ENCODE results near the gene CLEC4G.

DNA sequence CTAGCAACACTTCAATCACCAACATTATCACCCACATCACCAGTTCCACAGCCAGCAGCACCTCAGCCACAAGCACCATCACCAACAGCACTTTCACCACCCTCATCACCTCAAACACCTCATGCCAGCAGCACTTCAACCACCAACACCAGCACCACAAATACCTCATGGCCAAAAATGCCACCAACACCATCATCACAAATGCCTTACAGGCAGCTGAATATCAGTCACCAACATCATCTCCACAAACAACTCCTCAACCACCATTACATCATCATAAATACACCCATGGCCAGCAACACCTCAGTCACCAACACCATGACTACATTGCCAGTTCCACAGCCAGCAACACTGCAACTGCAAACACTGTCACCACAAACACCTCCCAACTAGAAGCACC is 40.4 kb downstream of the CLEC4G start:
- TF ChIP-seq, protein P1, sequence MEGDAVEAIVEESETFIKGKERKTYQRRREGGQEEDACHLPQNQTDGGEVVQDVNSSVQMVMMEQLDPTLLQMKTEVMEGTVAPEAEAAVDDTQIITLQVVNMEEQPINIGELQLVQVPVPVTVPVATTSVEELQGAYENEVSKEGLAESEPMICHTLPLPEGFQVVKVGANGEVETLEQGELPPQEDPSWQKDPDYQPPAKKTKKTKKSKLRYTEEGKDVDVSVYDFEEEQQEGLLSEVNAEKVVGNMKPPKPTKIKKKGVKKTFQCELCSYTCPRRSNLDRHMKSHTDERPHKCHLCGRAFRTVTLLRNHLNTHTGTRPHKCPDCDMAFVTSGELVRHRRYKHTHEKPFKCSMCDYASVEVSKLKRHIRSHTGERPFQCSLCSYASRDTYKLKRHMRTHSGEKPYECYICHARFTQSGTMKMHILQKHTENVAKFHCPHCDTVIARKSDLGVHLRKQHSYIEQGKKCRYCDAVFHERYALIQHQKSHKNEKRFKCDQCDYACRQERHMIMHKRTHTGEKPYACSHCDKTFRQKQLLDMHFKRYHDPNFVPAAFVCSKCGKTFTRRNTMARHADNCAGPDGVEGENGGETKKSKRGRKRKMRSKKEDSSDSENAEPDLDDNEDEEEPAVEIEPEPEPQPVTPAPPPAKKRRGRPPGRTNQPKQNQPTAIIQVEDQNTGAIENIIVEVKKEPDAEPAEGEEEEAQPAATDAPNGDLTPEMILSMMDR (IDR thresholded peaks at IDR 0.05; ENCODE audit: poor library complexity), result no peak
- TF ChIP-seq EZH2 (IDR thresholded peaks at IDR 0.05; ENCODE audit: borderline replicate concordance), result no peak
- no peak for TF ChIP-seq EZH2phosphoT487 (IDR thresholded peaks at IDR 0.05; ENCODE audit: low read depth, severe bottlenecking, unreplicated experiment)

Measured in hepatocyte (in vitro differentiated cells).